H1 (cell line): ENCODE data around the gene ADAMTS6. TPM values are rescaled to one million over a fixed set of nuclear protein-coding genes. Genes with fewer than 3 reads are reported as not detected.

ENCODE experiments used
- BRCA1 ChIP-seq: IDR thresholded peaks from 2 replicates; pipeline ENCODE4 v1.6.1; 2012; ENCODE audit warnings: low read depth, low read length, improper control_type of control experiment
- CBX8 ChIP-seq: fragments of 300-800, 300-1000 bp; sonication (generic); IDR thresholded peaks from 2 replicates; pipeline ENCODE4 v1.7.1; 2016; ENCODE audit warnings: low read depth, low read length, borderline replicate concordance
- CHD1 ChIP-seq: IDR thresholded peaks from 2 replicates; pipeline ENCODE4 v1.6.1; 2012; ENCODE audit warnings: low read depth, low read length, improper control_type of control experiment
- EP300 ChIP-seq, 2 experiments: IDR thresholded peaks; 1 replicate in 1 of 2; 2 replicates in 1 of 2; pipeline ENCODE4 v1.6.1; 2011 to 2012; ENCODE audit warnings: low read depth in 2 of 2, low read length in 2 of 2, mild to moderate bottlenecking in 2 of 2, borderline replicate concordance in 1 of 2, inconsistent platforms in 1 of 2, moderate library complexity in 1 of 2
- POU5F1 ChIP-seq: IDR thresholded peaks from 2 replicates; pipeline ENCODE4 v1.6.1; 2011; ENCODE audit warnings: low read depth, mild to moderate bottlenecking, low read length, moderate library complexity
- RFX5 ChIP-seq: IDR thresholded peaks from 2 replicates; pipeline ENCODE4 v1.6.1; 2011; ENCODE audit warnings: low read depth, low read length, improper control_type of control experiment, borderline replicate concordance
- SP2 ChIP-seq: IDR thresholded peaks from 2 replicates; pipeline ENCODE4 v1.6.1; 2012; ENCODE audit warnings: mild to moderate bottlenecking, low read length, inconsistent platforms
- SRF ChIP-seq: IDR thresholded peaks from 2 replicates; pipeline ENCODE4 v1.6.1; 2011; ENCODE audit warnings: mild to moderate bottlenecking, low read depth, low read length, moderate library complexity
- polyA plus RNA-seq, 7 experiments: library from polyadenylated mRNA; depleted of rRNA in 3 of 7; stranded (reverse) in 5 of 7; unstranded in 2 of 7; fragments of >200 nt in 5 of 7; fragments of 200-250 nt in 2 of 7; gene quantifications; 1 replicate in 5 of 7; 2 replicates in 1 of 7; 4 replicates in 1 of 7; pipeline versions ENCODE4 v1.2.1 to v1.2.3, GENCODE V29; 2011 to 2013; ENCODE audit warnings: missing spikeins in 2 of 7, mixed read lengths in 2 of 7
- total RNA-seq: library from RNA; stranded (reverse); fragmentation: NEBNext Ultra II Directional; extraction: Animal tissue kit (Norgen Biotek cat#: 25700); gene quantifications from 2 replicates; pipeline ENCODE4 v1.2.1, GENCODE V29; 2021
- TF ChIP-seq, protein P1 (sequence below): fragments of 300-600 bp; sonication (generic); IDR thresholded peaks from 2 replicates; pipeline ENCODE4 v1.7.1; 2012; ENCODE audit warnings: low read length, moderate library complexity, mild to moderate bottlenecking, inconsistent platforms; ENCODE audit not compliant: insufficient replicate concordance
- TF ChIP-seq, protein P2 (sequence below): IDR thresholded peaks from 2 replicates; pipeline ENCODE4 v1.6.1; 2011; ENCODE audit warnings: low read depth, mild to moderate bottlenecking, low read length; ENCODE audit not compliant: insufficient read depth
- TF ChIP-seq, protein P3 (sequence below): IDR thresholded peaks from 2 replicates; pipeline ENCODE4 v1.6.1; 2012; ENCODE audit warnings: inconsistent platforms

The ADAMTS6 gene
- total and polyA plus RNA-seq, 2 of the 8 experiments (the other 6 are each of a cell fraction or from before 2014, with no cell fraction given): 0.74 to 2.4 TPM

DNA sequence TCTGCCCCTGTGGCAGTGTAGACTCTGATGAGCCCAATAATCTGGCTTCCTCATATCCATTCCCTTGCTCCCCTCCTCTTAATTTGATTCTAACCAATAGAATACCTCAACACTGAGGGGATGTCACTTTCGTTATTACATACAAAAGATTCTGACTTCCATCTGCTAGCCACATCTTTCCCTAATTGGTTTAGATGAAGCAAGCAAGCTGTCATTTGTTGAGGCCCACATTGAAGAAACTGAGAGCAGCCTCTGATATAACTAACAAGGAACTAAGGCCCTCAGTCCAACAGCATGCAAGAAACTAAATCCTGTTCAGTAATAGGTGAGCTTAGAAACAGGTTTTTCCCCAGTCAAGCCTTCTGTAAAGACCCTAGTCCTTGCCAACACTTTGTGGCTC lies 5.8 kb downstream of the ADAMTS6 start (continued):
- TF ChIP-seq, protein P1, sequence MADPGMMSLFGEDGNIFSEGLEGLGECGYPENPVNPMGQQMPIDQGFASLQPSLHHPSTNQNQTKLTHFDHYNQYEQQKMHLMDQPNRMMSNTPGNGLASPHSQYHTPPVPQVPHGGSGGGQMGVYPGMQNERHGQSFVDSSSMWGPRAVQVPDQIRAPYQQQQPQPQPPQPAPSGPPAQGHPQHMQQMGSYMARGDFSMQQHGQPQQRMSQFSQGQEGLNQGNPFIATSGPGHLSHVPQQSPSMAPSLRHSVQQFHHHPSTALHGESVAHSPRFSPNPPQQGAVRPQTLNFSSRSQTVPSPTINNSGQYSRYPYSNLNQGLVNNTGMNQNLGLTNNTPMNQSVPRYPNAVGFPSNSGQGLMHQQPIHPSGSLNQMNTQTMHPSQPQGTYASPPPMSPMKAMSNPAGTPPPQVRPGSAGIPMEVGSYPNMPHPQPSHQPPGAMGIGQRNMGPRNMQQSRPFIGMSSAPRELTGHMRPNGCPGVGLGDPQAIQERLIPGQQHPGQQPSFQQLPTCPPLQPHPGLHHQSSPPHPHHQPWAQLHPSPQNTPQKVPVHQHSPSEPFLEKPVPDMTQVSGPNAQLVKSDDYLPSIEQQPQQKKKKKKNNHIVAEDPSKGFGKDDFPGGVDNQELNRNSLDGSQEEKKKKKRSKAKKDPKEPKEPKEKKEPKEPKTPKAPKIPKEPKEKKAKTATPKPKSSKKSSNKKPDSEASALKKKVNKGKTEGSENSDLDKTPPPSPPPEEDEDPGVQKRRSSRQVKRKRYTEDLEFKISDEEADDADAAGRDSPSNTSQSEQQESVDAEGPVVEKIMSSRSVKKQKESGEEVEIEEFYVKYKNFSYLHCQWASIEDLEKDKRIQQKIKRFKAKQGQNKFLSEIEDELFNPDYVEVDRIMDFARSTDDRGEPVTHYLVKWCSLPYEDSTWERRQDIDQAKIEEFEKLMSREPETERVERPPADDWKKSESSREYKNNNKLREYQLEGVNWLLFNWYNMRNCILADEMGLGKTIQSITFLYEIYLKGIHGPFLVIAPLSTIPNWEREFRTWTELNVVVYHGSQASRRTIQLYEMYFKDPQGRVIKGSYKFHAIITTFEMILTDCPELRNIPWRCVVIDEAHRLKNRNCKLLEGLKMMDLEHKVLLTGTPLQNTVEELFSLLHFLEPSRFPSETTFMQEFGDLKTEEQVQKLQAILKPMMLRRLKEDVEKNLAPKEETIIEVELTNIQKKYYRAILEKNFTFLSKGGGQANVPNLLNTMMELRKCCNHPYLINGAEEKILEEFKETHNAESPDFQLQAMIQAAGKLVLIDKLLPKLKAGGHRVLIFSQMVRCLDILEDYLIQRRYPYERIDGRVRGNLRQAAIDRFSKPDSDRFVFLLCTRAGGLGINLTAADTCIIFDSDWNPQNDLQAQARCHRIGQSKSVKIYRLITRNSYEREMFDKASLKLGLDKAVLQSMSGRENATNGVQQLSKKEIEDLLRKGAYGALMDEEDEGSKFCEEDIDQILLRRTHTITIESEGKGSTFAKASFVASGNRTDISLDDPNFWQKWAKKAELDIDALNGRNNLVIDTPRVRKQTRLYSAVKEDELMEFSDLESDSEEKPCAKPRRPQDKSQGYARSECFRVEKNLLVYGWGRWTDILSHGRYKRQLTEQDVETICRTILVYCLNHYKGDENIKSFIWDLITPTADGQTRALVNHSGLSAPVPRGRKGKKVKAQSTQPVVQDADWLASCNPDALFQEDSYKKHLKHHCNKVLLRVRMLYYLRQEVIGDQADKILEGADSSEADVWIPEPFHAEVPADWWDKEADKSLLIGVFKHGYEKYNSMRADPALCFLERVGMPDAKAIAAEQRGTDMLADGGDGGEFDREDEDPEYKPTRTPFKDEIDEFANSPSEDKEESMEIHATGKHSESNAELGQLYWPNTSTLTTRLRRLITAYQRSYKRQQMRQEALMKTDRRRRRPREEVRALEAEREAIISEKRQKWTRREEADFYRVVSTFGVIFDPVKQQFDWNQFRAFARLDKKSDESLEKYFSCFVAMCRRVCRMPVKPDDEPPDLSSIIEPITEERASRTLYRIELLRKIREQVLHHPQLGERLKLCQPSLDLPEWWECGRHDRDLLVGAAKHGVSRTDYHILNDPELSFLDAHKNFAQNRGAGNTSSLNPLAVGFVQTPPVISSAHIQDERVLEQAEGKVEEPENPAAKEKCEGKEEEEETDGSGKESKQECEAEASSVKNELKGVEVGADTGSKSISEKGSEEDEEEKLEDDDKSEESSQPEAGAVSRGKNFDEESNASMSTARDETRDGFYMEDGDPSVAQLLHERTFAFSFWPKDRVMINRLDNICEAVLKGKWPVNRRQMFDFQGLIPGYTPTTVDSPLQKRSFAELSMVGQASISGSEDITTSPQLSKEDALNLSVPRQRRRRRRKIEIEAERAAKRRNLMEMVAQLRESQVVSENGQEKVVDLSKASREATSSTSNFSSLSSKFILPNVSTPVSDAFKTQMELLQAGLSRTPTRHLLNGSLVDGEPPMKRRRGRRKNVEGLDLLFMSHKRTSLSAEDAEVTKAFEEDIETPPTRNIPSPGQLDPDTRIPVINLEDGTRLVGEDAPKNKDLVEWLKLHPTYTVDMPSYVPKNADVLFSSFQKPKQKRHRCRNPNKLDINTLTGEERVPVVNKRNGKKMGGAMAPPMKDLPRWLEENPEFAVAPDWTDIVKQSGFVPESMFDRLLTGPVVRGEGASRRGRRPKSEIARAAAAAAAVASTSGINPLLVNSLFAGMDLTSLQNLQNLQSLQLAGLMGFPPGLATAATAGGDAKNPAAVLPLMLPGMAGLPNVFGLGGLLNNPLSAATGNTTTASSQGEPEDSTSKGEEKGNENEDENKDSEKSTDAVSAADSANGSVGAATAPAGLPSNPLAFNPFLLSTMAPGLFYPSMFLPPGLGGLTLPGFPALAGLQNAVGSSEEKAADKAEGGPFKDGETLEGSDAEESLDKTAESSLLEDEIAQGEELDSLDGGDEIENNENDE: no peak
- TF ChIP-seq CHD1 (no peak), POU5F1 (no peak), SRF (no peak), SP2 (no peak), EP300 (IDR thresholded peaks at IDR 0.05; ENCODE audit: borderline replicate concordance in 1 of 2, low read depth in 2 of 2, low read length in 2 of 2) (no peak), RFX5 (no peak), BRCA1 (no peak), CBX8 (no peak)
- TF ChIP-seq, protein P2, sequence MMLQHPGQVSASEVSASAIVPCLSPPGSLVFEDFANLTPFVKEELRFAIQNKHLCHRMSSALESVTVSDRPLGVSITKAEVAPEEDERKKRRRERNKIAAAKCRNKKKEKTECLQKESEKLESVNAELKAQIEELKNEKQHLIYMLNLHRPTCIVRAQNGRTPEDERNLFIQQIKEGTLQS: no peak
- TF ChIP-seq, protein P3, sequence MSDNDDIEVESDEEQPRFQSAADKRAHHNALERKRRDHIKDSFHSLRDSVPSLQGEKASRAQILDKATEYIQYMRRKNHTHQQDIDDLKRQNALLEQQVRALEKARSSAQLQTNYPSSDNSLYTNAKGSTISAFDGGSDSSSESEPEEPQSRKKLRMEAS: no peak
